Neural cell (in vitro differentiated cells): ENCODE results near the gene GNPAT. TPM values are rescaled to one million over a fixed set of nuclear protein-coding genes. Genes with fewer than 3 reads are reported as not detected.

Experiments
- H2AFZ ChIP-seq: fragments of 200-600, 300-800 bp; sonication (generic), shearing (Covaris generic); 2 replicates; pipeline ENCODE4 v1.6.0; 2014; ENCODE audit warnings: low read depth, mild to moderate bottlenecking, antibody characterized with exemption, low read length, moderate library complexity
- H3F3A ChIP-seq: fragments of 200-600 bp; shearing (Covaris generic); 2 replicates; pipeline ENCODE4 v1.6.1; 2016; ENCODE audit warnings: mild to moderate bottlenecking, moderate library complexity, mixed read lengths, antibody characterized with exemption, low read length; ENCODE audit not compliant: insufficient read depth, poor library complexity, severe bottlenecking
- H3K27ac ChIP-seq: fragments of 200-600, 300-800 bp; sonication (generic), shearing (Covaris generic); 2 replicates; pipeline ENCODE4 v1.5.1; 2014; ENCODE audit warnings: mild to moderate bottlenecking, low read length, moderate library complexity
- H3K27me3 ChIP-seq: fragments of 300-800, 200-600 bp; sonication (generic), shearing (Covaris generic); 2 replicates; pipeline ENCODE4 v1.6.0; 2014; ENCODE audit warnings: mild to moderate bottlenecking, low read depth, low read length, moderate library complexity; ENCODE audit not compliant: insufficient read depth
- H3K36me3 ChIP-seq: fragments of 300-800, 200-600 bp; sonication (generic), shearing (Covaris generic); 2 replicates; pipeline ENCODE4 v1.5.1; 2014; ENCODE audit warnings: mild to moderate bottlenecking, antibody characterized with exemption, low read length, moderate library complexity; ENCODE audit not compliant: insufficient read depth
- H3K4me2 ChIP-seq: fragments of 300-800, 200-600 bp; sonication (generic), shearing (Covaris generic); 2 replicates; pipeline ENCODE4 v1.6.0; 2014; ENCODE audit warnings: mild to moderate bottlenecking, low read length
- H3K4me3 ChIP-seq: fragments of 300-800, 200-600 bp; sonication (generic), shearing (Covaris generic); 2 replicates; pipeline ENCODE4 v1.5.1; 2014; ENCODE audit warnings: mild to moderate bottlenecking, low read length, moderate library complexity
- H3K79me2 ChIP-seq: fragments of 200-600 bp; shearing (Covaris generic); replicated peaks from 2 replicates; pipeline ENCODE4 v1.6.0; 2014; ENCODE audit warnings: mild to moderate bottlenecking, low read length, moderate library complexity; ENCODE audit not compliant: insufficient read depth
- H3K9ac ChIP-seq: fragments of 300-800, 200-600 bp; sonication (generic), shearing (Covaris generic); 2 replicates; pipeline ENCODE4 v1.6.1; 2016; ENCODE audit warnings: mild to moderate bottlenecking, low read length, mixed read lengths
- H3K9me2 ChIP-seq: fragments of 200-600 bp; shearing (Covaris generic); 2 replicates; pipeline ENCODE4 v1.6.1; 2016; ENCODE audit warnings: mild to moderate bottlenecking, low read length, mixed read lengths; ENCODE audit not compliant: insufficient read depth
- H3K9me3 ChIP-seq: fragments of 200-600, 300-800 bp; sonication (generic), shearing (Covaris generic); 2 replicates; pipeline ENCODE4 v1.6.1; 2016; ENCODE audit warnings: mild to moderate bottlenecking, mixed run types, low read length, moderate library complexity, mixed read lengths
- H4K20me1 ChIP-seq: fragments of 200-600 bp; shearing (Covaris generic); 2 replicates; pipeline ENCODE4 v1.6.1; 2016; ENCODE audit warnings: mild to moderate bottlenecking, mixed run types; ENCODE audit not compliant: insufficient read depth
- EP300 ChIP-seq: fragments of 450-650 bp; conservative IDR thresholded peaks from 2 replicates; pipeline ENCODE4 v1.6.1; 2014; ENCODE audit warnings: antibody characterized with exemption, mild to moderate bottlenecking, moderate library complexity; ENCODE audit not compliant: poor library complexity, severe bottlenecking
- EZH2 ChIP-seq: fragments of 200-600, 300-800 bp; shearing (Covaris generic), sonication (generic); IDR thresholded peaks from 2 replicates; pipeline ENCODE4 v1.6.1; 2014; ENCODE audit warnings: antibody characterized with exemption, low read length, borderline replicate concordance, mild to moderate bottlenecking; ENCODE audit not compliant: insufficient read depth, poor library complexity, severe bottlenecking
- MXI1 ChIP-seq: fragments of 450-650 bp; conservative IDR thresholded peaks from 2 replicates; pipeline ENCODE4 v1.6.1; 2014; ENCODE audit warnings: antibody characterized with exemption, mild to moderate bottlenecking; ENCODE audit not compliant: poor library complexity, severe bottlenecking
- POLR2AphosphoS5 ChIP-seq: IDR thresholded peaks from 2 replicates; pipeline ENCODE4 v1.6.1; 2012
- RAD21 ChIP-seq: fragments of 450-650 bp; conservative IDR thresholded peaks from 2 replicates; pipeline ENCODE4 v1.6.1; 2014; ENCODE audit warnings: antibody characterized with exemption, mild to moderate bottlenecking, moderate library complexity
- SMC3 ChIP-seq: fragments of 450-650 bp; conservative IDR thresholded peaks from 2 replicates; pipeline ENCODE4 v1.6.1; 2014; ENCODE audit warnings: antibody characterized with exemption, mild to moderate bottlenecking, moderate library complexity; ENCODE audit not compliant: poor library complexity
- TAF1 ChIP-seq: IDR thresholded peaks from 2 replicates; pipeline ENCODE4 v1.6.1; 2012; ENCODE audit warnings: low read depth
- polyA plus RNA-seq: library from polyadenylated mRNA; depleted of rRNA; stranded (reverse); fragments of >200 nt; gene quantifications from 2 replicates; pipeline ENCODE4 v1.2.3, GENCODE V29; 2014
- TF ChIP-seq, protein P1 (sequence below): fragments of 450-650 bp; IDR thresholded peaks from 2 replicates; pipeline ENCODE4 v1.5.1; 2014; ENCODE audit warnings: antibody characterized with exemption, mild to moderate bottlenecking, moderate library complexity; ENCODE audit not compliant: poor library complexity, severe bottlenecking
- TF ChIP-seq, protein P2 (sequence below): IDR thresholded peaks from 2 replicates; pipeline ENCODE4 v1.6.1; 2012; ENCODE audit warnings: borderline replicate concordance

The GNPAT gene
- polyA plus RNA-seq, 1 donor from 2014 or later, result 50.8 TPM

DNA sequence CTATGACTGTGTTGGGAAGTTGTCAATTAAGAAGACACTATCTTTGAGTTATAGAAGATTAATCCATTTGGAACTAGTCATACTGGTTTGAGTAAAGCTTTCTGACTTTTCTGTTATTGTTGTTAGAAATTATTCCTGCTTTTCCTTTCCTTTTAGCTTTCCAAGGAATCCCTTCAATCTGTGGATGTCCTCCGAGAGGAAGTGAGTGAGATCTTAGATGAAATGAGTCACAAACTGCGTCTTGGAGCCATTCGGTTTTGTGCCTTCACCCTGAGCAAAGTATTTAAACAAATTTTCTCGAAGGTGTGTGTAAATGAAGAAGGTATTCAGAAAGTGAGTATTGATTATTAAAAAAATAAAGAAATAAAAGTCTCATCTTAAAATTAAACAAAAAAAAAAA, 19.3 kb downstream of the GNPAT start:
- H3K27me3 ChIP-seq, result no peaks in the 10 kb centered on the region
- H3K9me3 ChIP-seq, result no peaks in the 10 kb centered on the region
- H2AFZ ChIP-seq, result no peak overlapping the region
- H3K9me2 ChIP-seq, result no peaks in the 10 kb centered on the region
- no peaks in the 10 kb centered on the region for H3K79me2 ChIP-seq
- TF ChIP-seq EZH2, result no peak
- no peak for TF ChIP-seq TAF1
- TF ChIP-seq, protein P1, sequence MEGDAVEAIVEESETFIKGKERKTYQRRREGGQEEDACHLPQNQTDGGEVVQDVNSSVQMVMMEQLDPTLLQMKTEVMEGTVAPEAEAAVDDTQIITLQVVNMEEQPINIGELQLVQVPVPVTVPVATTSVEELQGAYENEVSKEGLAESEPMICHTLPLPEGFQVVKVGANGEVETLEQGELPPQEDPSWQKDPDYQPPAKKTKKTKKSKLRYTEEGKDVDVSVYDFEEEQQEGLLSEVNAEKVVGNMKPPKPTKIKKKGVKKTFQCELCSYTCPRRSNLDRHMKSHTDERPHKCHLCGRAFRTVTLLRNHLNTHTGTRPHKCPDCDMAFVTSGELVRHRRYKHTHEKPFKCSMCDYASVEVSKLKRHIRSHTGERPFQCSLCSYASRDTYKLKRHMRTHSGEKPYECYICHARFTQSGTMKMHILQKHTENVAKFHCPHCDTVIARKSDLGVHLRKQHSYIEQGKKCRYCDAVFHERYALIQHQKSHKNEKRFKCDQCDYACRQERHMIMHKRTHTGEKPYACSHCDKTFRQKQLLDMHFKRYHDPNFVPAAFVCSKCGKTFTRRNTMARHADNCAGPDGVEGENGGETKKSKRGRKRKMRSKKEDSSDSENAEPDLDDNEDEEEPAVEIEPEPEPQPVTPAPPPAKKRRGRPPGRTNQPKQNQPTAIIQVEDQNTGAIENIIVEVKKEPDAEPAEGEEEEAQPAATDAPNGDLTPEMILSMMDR, result no peak
- TF ChIP-seq SMC3, result no peak
- TF ChIP-seq MXI1, result no peak
- TF ChIP-seq RAD21, result no peak
- TF ChIP-seq, protein P2, sequence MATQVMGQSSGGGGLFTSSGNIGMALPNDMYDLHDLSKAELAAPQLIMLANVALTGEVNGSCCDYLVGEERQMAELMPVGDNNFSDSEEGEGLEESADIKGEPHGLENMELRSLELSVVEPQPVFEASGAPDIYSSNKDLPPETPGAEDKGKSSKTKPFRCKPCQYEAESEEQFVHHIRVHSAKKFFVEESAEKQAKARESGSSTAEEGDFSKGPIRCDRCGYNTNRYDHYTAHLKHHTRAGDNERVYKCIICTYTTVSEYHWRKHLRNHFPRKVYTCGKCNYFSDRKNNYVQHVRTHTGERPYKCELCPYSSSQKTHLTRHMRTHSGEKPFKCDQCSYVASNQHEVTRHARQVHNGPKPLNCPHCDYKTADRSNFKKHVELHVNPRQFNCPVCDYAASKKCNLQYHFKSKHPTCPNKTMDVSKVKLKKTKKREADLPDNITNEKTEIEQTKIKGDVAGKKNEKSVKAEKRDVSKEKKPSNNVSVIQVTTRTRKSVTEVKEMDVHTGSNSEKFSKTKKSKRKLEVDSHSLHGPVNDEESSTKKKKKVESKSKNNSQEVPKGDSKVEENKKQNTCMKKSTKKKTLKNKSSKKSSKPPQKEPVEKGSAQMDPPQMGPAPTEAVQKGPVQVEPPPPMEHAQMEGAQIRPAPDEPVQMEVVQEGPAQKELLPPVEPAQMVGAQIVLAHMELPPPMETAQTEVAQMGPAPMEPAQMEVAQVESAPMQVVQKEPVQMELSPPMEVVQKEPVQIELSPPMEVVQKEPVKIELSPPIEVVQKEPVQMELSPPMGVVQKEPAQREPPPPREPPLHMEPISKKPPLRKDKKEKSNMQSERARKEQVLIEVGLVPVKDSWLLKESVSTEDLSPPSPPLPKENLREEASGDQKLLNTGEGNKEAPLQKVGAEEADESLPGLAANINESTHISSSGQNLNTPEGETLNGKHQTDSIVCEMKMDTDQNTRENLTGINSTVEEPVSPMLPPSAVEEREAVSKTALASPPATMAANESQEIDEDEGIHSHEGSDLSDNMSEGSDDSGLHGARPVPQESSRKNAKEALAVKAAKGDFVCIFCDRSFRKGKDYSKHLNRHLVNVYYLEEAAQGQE, result no peak
- no peak for TF ChIP-seq POLR2AphosphoS5
- no peak for TF ChIP-seq EP300
- H3K4me3 ChIP-seq, result no peak overlapping the region
- H3F3A ChIP-seq, result no peaks in the 10 kb centered on the region
- no peak overlapping the region for H3K9ac ChIP-seq
- no peak overlapping the region for H3K4me2 ChIP-seq
- H3K27ac ChIP-seq, result no peak overlapping the region
- no peaks in the 10 kb centered on the region for H3K36me3 ChIP-seq
- no peaks in the 10 kb centered on the region for H4K20me1 ChIP-seq

DNA sequence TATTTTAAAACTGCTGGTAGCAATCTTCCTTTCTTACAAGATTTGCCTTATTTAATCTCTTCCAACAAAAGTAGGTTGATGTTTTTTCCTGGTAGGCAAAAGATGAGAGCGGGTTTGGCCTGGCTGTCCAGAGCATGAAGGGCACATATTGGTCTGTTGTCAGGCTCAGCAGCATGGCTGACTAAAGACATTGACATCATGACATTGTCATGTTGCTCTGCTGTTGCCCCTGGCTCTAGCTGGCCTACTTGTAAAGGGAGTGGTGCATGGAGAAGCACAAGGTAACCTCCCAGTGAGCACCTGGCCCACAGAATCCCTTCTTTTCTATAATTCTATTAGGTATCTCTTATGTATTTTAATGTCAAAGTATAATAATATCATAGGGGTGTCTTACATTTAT, 23.6 kb downstream of the GNPAT start:
- TF ChIP-seq, protein P2, result no peak
- H3K9me3 ChIP-seq, result no peaks in the 10 kb centered on the region
- H3K27me3 ChIP-seq, result no peaks in the 10 kb centered on the region
- H2AFZ ChIP-seq, result no peak overlapping the region
- no peaks in the 10 kb centered on the region for H3F3A ChIP-seq
- no peak overlapping the region for H3K9ac ChIP-seq
- no peaks in the 10 kb centered on the region for H4K20me1 ChIP-seq
- H3K36me3 ChIP-seq, result no peaks in the 10 kb centered on the region
- H3K9me2 ChIP-seq, result no peaks in the 10 kb centered on the region
- H3K79me2 ChIP-seq, result no peaks in the 10 kb centered on the region
- H3K4me3 ChIP-seq, result no peak overlapping the region
- H3K4me2 ChIP-seq, result no peak overlapping the region
- no peak overlapping the region for H3K27ac ChIP-seq
